GM19372 (cell line): Measurements from ENCODE around the gene SSTR5.

ENCODE experiments used
- ATAC-seq: cut with Tn5 transposase; IDR thresholded peaks from one replicate; pipeline ENCODE4 v1.9.1; 2021; ENCODE audit warnings: mild to moderate bottlenecking, low read depth, moderate library complexity; ENCODE audit not compliant: unreplicated experiment

Gene SSTR5

DNA sequence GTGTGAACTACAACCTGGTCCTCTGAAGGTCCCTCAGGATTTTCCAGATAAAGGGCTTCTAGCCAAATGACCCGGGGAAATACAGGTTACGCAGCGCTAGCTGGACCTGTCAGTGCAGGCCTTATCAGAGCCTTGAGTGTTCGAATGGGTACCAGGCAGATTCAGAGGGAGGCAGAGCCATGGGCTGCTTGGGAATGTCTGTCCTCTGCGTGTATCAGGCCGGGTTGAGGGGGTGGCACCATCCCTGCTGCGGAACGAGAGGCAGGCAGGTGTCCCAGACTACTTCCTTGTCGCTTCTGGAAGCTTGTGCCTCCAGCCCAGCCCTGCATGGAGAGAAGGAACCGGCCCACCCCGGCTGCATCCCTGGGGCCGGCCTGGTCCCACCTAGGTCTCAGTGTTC, 33.6 kb upstream of the SSTR5 start:
- no peak for ATAC-seq

- no peak for ATAC-seq
Measured at GRCh38 chr16:1039762-1040161, 32.8 kb upstream of the SSTR5 start.

GRCh38 chr16:1040346-1040745, 32.2 kb upstream of the SSTR5 start:
- ATAC-seq: no peak

DNA sequence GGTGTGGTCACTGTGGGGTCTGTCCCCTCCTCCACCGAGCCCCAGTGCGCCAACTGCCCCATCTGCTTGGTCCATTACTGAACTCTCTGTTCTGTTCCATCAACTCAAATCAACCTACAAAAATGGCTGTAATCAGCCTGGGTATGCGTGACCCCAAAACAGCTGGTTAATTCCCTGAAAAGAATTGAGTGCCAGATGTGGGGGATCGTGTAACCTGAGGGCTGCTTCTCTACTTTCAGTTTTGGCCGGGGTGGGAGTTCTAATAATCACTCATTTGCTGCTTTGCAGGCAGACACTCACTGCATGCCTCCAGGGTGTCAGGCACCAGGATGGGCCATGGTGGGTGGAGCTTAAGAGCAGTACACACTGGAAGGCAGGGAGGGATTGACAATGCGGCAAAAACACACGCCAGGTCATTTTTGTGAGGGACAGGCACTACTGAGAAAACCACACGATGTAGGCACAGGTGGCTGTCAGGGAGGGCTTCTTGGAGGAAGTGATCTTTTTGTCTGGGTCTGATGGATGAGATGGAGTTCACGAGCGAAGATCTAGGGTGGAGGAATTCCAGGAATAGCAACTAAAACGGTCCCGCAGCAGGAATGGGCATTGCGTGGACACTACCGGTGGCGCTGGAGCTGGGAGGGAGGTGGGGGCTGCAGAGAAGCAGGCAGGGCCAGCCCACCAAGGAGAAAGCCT, 30.4 kb upstream of the SSTR5 start:
- no peak for ATAC-seq

DNA sequence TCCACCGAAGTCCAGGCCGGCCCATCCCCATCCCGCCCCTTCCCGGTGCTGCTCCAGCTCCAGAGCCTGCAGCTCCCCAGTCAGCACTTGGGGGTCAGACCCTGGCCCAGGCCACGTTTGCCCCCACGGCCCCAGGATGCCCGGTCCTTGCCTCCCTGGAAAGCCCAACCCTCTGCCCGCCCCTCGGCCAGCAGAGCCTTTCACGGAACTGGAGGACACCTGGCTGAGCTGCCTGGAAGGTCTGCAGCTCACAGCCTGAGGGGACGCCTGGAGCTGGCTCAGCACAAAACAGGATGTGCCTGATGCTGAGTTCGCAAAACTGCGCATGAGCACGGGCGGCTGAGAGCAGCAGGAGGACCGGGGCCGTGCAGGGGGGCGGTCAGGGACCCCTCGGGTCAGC, 29.7 kb upstream of the SSTR5 start:
- ATAC-seq: no peak

DNA sequence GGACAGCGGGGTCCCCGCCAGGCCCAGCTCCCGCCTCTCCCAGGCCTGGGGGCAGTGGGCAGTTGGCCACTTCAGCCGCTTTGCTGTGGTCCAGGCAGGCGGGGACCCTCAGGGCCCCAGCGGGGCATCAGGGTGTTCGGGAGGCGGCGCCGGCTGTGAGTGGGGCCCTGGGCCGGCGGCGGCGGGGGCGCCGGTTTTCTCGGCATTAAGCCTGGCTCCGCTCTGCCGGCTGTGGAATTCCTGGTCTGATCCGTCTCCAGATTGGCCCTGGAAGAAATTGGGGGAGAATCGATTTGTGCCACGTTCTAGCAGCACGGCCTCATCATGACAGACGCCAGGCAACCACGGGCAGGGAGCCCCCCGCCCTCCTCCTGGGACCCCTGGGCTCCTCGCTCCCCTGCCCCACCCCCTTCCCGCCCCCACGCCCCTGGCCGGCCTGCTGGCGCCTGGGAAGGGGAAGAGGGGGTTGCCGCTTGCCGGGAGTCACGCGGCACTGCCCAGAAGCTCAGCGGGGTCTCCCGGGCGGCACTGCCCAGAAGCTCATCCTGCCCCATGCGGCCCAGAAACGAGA, 28.6 kb upstream of the SSTR5 start:
- no peak for ATAC-seq

DNA sequence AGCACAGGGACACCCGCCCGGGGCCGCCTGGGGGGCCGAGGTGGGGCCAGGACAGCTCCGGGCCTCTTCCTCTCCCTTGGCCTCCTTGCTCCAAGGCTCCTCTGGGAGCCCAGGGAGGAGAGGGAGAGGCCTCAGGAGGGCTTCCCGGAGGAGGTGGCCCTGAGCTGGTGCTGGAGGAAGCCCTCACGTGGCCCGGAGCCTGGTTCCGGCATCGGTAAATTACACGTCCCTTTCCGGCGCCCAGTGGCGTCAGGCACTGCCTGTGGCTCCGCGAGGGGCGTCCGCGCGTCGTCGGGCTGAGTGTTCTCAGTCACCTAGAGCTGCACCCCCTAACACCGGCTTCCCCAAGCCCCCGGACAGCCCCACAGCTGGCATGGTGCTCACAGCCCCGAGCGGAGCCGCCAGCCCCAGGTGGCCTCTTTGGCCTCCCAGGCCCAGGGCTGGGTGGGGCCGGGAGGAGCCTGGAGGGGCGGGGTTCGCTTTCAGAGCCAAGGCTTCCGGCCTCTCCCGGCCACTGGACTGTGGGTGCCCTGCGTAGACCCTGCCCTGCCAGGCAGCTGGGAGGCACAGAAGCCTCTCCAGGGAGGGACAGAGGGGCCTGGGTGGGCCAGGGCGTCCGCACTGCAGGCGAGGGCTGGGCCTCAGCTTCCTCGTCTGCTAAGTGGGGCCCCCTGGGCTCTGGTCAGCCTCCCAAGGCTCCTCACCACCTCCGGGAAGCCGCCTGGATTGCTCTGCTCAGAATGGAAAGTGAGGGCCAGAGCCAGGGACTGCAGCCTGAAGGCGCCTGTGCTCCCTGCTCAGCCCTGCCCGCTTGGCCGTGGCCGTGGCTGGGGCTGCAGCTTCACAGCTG, 27.9 kb upstream of the SSTR5 start:
- ATAC-seq: no peak

DNA sequence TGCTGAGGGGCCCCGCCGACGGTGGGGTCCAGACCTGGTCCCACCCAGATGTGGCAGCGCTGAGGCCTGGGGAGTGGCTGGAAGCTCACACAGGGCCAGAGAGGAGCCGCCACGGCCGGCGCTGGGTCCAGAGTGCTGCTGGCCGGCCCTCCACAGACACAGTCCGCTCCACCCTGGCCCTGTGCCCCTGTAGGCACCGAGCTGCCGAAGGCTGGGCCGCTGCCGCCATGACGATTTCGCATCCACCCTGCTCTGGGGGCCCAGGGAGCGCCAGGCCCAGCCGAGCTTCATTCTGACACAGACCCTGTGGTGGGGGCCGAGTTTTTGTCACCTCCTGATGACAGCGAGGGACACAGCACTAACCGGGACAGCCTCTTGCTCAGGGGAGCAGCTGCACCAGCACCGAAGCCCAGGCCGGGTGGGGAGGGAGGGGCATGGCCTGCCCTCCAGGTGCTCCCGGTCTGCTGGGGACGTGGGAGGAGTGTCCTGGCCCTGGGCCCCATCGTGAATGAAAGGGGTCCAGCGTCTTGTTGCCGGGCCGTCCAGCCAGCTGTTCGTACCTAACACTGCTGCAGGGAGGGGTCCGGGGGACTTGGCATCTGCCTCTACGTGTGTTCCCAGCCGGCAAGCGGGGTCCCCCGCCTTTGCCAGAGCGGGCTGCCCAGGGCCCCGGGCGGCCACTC, 27.1 kb upstream of the SSTR5 start:
- no peak for ATAC-seq

DNA sequence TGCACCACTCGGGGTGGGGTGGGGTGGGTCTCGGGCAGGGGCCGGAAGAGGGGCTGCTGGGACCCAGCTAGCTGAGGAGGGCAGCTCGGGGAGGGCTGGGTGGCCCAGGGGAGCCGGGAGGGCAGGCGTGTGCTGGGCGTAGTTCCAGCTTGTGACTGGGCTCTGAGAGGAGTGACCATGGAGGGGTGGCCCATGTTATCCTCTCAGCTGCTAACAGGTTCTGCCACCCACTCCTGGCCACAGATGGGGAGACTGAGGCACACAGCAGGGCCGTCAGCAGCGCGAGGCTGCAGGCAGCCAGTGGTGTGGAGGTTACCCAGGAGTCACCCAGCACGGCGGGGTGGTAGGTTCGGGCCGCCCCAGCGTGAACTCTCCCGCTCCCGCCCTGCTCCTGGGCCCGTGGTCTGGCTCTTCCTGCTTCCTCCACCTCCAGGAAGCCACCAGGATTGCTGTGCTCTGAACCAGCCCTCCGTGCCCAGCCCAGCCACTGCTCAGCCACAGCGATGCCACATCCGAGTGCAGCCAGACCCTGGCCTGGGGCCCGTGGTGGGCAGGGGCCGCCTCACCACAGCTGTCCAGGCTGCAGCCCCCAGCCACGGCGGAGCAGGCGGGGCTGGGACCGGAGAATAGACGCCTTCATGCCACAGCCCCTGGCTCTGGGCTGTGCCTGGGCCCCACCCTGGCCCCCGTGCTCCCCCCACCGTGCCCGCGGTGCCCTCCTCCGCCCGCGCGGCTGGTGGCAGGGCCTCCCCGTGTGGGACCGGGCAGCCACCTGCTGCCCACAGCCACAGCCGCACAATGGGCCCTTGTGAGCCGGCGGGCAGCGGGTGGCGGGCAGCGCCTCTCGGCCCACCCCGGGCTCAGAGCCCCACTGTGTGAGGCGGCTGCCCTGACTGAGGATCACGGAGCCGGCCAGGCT, 26.3 kb upstream of the SSTR5 start:
- ATAC-seq: no peak

- ATAC-seq: no peak
Measured at GRCh38 chr16:1047123-1047522, 25.4 kb upstream of the SSTR5 start.

DNA sequence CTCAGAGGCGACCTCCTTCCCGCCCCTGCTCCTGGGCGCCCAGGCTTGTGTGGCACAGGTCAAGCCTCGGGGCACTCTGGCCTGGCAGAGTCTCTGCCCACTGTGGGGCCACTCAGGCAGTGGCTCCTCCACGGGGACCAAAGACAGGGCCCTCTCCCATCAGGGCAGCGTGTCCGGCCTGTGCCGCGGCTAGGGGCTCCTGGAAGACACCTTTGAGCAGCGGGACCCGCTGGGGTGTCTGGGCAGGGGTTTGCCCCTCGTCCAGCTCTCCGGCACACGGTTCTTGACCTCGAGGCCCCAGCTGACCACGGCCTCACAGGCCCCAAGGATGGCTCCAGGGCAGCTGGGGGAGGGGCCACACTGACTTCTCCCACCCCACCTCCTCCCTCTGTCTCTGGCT, 24.7 kb upstream of the SSTR5 start:
- no peak for ATAC-seq

- no peak for ATAC-seq
Measured at GRCh38 chr16:1048442-1049112, 24.0 kb upstream of the SSTR5 start.

DNA sequence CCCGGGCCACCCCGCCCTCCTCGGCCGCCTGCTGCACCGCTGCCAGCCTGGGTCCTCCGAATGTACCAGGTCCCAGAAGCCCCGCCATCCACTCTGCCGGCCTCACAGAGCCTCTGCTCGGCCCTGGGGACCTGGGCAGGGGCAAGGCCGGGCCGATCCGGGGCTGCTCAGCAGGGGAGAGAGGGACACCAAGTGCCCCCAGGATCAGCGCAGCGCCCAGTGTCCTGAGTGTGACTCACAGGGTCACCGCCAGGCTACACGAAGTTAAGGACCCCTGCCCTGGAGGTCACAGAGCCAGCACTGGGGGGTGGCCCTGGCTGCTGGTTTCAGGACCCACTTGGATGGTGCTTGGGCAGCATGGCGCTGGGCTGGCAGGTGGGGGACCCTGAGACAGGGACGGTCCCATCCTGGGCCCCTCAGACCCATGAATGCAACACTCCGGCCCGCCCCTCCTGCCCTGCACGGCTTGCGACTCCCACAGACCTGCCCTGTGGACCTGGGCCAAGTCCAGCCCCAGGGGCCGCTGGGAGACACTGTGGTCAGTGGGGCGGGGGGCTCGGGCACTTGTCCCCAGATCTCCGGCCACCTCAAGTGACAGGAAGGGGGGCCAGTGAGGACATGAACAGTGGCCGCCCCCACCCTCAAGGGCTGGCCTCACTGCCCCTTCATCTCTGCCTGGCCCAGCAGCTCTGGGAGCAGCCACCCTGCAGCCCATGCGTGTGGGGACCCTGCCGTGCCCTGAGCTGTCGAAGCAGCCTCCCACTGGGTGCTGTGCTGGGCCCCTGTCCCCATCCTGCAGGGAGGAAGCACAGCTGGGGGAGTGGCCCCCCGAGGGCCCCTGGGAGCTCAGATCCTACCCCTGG, 23.2 kb upstream of the SSTR5 start:
- no peak for ATAC-seq

DNA sequence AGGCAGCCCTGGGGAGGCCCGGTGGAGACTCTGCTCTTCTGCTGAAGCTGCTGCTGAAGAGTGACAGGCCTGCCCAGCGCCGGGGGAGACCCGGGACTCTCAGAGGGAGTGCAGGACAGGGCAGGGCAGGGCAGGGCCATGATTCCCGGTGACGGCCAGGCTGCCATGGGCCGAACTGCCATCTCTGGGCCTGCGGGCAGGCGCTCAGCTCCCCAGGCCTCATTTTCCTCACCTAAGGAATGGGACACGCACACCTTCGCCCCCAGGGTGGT, 22.6 kb upstream of the SSTR5 start:
- no peak for ATAC-seq

DNA sequence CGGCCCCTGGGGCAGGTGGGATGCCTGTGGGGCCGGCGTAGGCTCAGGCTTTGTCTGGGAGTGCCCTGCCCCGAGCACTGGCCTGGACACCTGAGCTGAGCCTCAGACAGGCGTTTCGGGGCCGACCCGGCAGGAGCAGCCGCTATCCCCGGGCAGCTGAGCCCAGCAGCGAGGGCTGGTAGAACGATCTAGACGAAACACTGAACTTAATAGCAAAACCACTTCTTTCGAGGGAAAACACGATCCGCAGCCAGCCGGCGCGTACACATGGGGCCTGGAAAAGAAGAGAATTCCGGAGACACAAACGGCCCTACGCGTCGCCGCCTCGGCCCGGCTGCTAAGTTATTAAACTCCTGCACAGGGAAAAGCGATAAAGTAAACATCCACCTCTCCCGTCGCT, 22.0 kb upstream of the SSTR5 start:
- ATAC-seq: no peak

GRCh38 chr16:1050921-1051320, 21.6 kb upstream of the SSTR5 start:
- no peak for ATAC-seq

- ATAC-seq: no peak
Measured at GRCh38 chr16:1051446-1051845, 21.1 kb upstream of the SSTR5 start.

GRCh38 chr16:1052721-1053120, 19.8 kb upstream of the SSTR5 start:
- ATAC-seq: no peak

- no peak for ATAC-seq
Measured at GRCh38 chr16:1053121-1053521, 19.4 kb upstream of the SSTR5 start.
